Bronchial epithelial cell (primary cell): Measurements from ENCODE around the gene CD3E. TPM values are rescaled to one million over a fixed set of nuclear protein-coding genes. Genes with fewer than 3 reads are reported as not detected.

ENCODE experiments used
- DNase-seq: peaks from one replicate; pipeline ENCODE4 v3.0.0-alpha.2; 2010; ENCODE audit warnings: low read depth
- FAIRE-seq: peaks from 2 replicates; lab custom pipeline; 2011; peaks lifted over from hg19 to GRCh38; lab: Jason Lieb, UNC
- H3K27me3 ChIP-seq: 2 replicates; pipeline ENCODE4 v1.5.1; 2011; ENCODE audit warnings: low read length; ENCODE audit not compliant: control insufficient read depth, insufficient read depth
- H3K36me3 ChIP-seq: 2 replicates; pipeline ENCODE4 v1.5.1; 2011; ENCODE audit warnings: low read length; ENCODE audit not compliant: control insufficient read depth, insufficient read depth
- H3K4me3 ChIP-seq: 2 replicates; pipeline ENCODE4 v1.5.1; 2011; ENCODE audit warnings: mild to moderate bottlenecking, low read depth, low read length, control low read depth
- CTCF ChIP-seq: IDR thresholded peaks from 2 replicates; pipeline ENCODE4 v1.5.1; 2011; ENCODE audit warnings: mild to moderate bottlenecking, moderate library complexity, low read length, control low read depth, inconsistent platforms; ENCODE audit not compliant: insufficient read depth, severe bottlenecking
- total RNA-seq: library from RNA; depleted of rRNA; stranded (reverse); fragments of >200 nt; gene quantifications from 2 replicates; pipeline ENCODE4 v1.2.1, GENCODE V29; 2014

The CD3E gene
- total RNA-seq, 1 donor from 2014 or later = not detected

GRCh38 chr11:118290923-118291322 is 13.6 kb upstream of the CD3E start:
- no peaks in the 10 kb centered on the region for H3K36me3 ChIP-seq
- peak; percentile 64 for TF ChIP-seq CTCF
- no peak overlapping the region for H3K4me3 ChIP-seq
- no peaks in the 10 kb centered on the region for H3K27me3 ChIP-seq
- FAIRE-seq (peak; percentile 92), DNase-seq (peak; percentile 71)

- Histone ChIP-seq H3K27me3 (no peaks in the 10 kb centered on the region), H3K4me3 (no peak overlapping the region), H3K36me3 (no peaks in the 10 kb centered on the region)
- FAIRE-seq (no peak), DNase-seq (peak; percentile 89)
- no peak for TF ChIP-seq CTCF
Observed at GRCh38 chr11:118291477-118292135, 12.9 kb upstream of the CD3E start.

- TF ChIP-seq CTCF = no peak
- DNase-seq (no peak), FAIRE-seq (no peak)
- H3K4me3 ChIP-seq = no peak overlapping the region
- no peaks in the 10 kb centered on the region for H3K27me3 ChIP-seq
- no peaks in the 10 kb centered on the region for H3K36me3 ChIP-seq
Observed at GRCh38 chr11:118294053-118294452, 10.5 kb upstream of the CD3E start.

GRCh38 chr11:118295199-118295598 is 9.3 kb upstream of the CD3E start:
- FAIRE-seq = no peak
- DNase-seq = no peak
- Histone ChIP-seq H3K4me3 (no peak overlapping the region), H3K27me3 (no peaks in the 10 kb centered on the region), H3K36me3 (no peaks in the 10 kb centered on the region)
- no peak for TF ChIP-seq CTCF

- DNase-seq = peak; percentile 96
- no peaks in the 10 kb centered on the region for H3K36me3 ChIP-seq
- no peak for FAIRE-seq
- H3K4me3 ChIP-seq = no peak overlapping the region
- TF ChIP-seq CTCF = peak; percentile 70
- no peaks in the 10 kb centered on the region for H3K27me3 ChIP-seq
Observed at GRCh38 chr11:118295815-118296454, 8.6 kb upstream of the CD3E start.
